Type B pancreatic cell (in vitro differentiated cells): Measurements from ENCODE around the gene VAC14. TPM values are rescaled to one million over a fixed set of nuclear protein-coding genes. Genes with fewer than 3 reads are reported as not detected.

ENCODE experiments used
- DNase-seq: peaks from one replicate; pipeline ENCODE4 v3.0.0; 2021; ENCODE audit warnings: mixed read lengths; ENCODE audit not compliant: unreplicated experiment; ENCODE audit errors: extremely low spot score
- H3K27ac Mint-ChIP-seq: 2 replicates; pipeline ENCODE4 v1.8.0; 2021; ENCODE audit warnings: mild to moderate bottlenecking, mixed read lengths
- H3K27me3 Mint-ChIP-seq: 2 replicates; pipeline ENCODE4 v1.8.0; 2021; ENCODE audit warnings: mixed read lengths
- H3K36me3 Mint-ChIP-seq: 2 replicates; pipeline ENCODE4 v1.8.0; 2021; ENCODE audit warnings: mixed read lengths
- H3K4me1 Mint-ChIP-seq: one replicate; pipeline ENCODE4 v1.8.0; 2021; ENCODE audit warnings: mixed read lengths; ENCODE audit not compliant: unreplicated experiment
- H3K4me3 Mint-ChIP-seq: 2 replicates; pipeline ENCODE4 v1.8.0; 2021; ENCODE audit warnings: mild to moderate bottlenecking, mixed read lengths
- H3K9me3 Mint-ChIP-seq: 2 replicates; pipeline ENCODE4 v1.8.0; 2021; ENCODE audit warnings: mixed read lengths
- total RNA-seq: library from RNA; stranded (reverse); gene quantifications from 2 replicates; pipeline ENCODE4 v1.2.1, GENCODE V29; 2021; ENCODE audit warnings: low replicate concordance
- TF ChIP-seq, protein P1 (sequence below): fragments of 200-600 bp; sonication (generic); conservative IDR thresholded peaks from 2 replicates; pipeline ENCODE4 v1.5.0; 2021; ENCODE audit warnings: antibody characterized with exemption, mild to moderate bottlenecking

VAC14 gene
- total RNA-seq, 1 donor from 2014 or later = 38.3 TPM

DNA sequence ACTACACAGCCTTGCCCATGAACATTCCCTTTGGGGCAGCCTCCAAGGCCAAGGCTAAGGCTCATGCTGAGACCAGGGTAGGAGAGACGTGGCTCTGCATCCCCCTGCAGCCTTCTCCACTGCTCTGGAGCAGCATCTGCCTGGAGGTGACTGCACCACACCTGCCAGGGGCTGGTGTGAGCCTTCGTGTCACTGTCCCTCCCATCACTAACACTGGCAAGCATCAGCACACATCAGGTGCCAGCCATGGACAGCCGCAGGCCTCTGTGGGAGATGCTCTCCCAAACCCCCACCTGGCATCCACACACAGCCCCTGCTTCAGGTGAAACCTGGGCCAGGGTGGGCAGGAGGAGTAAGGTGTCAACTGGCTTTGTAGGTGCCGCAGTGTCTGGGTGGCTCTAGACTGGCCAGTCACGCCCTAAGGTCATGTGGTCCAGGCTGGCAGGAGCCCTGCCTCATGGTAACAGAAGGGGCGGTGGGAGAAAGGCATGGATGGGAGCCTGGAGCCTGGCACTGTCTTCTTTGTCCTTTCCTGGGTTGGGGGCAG is 97.0 kb downstream of the VAC14 start:
- H3K9me3 Mint-ChIP-seq = peaks cover 4% of the 10 kb centered on the region
- H3K27ac Mint-ChIP-seq = peak overlapping the region; percentile 85
- peaks cover 5% of the 10 kb centered on the region for H3K36me3 Mint-ChIP-seq
- TF ChIP-seq, protein P1, sequence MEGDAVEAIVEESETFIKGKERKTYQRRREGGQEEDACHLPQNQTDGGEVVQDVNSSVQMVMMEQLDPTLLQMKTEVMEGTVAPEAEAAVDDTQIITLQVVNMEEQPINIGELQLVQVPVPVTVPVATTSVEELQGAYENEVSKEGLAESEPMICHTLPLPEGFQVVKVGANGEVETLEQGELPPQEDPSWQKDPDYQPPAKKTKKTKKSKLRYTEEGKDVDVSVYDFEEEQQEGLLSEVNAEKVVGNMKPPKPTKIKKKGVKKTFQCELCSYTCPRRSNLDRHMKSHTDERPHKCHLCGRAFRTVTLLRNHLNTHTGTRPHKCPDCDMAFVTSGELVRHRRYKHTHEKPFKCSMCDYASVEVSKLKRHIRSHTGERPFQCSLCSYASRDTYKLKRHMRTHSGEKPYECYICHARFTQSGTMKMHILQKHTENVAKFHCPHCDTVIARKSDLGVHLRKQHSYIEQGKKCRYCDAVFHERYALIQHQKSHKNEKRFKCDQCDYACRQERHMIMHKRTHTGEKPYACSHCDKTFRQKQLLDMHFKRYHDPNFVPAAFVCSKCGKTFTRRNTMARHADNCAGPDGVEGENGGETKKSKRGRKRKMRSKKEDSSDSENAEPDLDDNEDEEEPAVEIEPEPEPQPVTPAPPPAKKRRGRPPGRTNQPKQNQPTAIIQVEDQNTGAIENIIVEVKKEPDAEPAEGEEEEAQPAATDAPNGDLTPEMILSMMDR = no peak
- DNase-seq = no peak
- no peak overlapping the region for H3K4me3 Mint-ChIP-seq
- peaks cover 22% of the 10 kb centered on the region for H3K4me1 Mint-ChIP-seq
- H3K27me3 Mint-ChIP-seq = no peaks in the 10 kb centered on the region

DNA sequence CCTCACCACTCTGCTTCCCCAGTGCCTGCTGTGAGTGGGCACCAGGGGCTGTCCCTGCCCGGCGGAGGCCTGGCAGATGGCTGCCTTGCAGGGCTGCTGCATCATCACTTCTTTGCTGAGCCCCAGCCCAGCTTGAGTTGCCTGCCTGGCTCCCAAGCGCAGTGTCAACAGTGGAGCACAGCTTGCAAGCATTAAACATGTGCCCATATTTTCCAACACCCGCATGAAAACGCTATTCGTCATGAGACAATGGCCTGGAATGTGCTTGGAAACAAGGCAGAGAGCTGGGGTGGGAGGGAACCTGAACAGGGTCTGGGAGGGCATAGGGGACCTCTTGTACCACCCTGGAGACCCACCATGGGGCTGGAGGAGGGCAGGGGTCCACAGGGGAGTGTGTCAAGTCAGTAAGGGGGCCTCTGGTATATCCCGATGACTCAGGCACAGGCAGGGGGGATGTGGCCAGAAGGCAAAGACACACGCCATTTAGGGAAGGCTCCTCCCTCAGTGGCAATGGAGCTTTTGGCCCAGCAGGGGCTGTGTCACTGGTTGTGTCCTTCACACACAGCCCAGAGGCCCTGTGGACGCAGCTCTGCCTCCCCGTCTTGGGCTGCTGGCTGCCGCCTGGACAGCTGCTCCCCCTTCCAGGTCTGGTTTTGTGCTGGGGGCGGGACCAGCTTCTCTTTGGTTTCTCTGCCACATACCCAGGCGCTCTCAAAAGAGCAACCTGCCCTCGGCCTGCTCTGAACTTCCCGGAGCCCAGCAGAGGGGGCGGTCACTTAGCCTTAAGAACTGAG is 97.7 kb downstream of the VAC14 start:
- no peak for DNase-seq
- Mint-ChIP-seq H3K4me1 (peaks cover 22% of the 10 kb centered on the region), H3K27ac (peak overlapping the region; percentile 85)

DNA sequence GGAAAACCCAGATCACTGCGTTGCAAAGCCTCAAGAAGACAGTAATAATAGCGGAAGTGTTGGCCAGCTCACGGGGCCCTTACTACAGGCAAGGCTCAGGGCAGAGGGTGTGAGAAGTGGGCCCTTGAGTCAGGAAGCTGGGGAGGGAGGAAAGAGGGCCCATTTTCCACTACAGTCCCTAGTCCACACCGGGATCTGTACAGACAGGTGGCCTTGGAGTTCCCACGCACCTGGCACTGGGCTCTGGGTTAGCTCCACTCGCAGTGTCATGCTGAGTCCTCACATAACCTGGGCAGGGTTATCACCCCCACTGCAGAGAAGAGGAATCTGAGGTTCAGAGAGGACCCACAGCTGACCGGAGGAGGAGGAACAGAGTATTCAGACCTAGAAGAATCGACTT is 98.3 kb downstream of the VAC14 start:
- Mint-ChIP-seq H3K4me3 (no peak overlapping the region), H3K9me3 (peaks cover 4% of the 10 kb centered on the region), H3K36me3 (peaks cover 5% of the 10 kb centered on the region), H3K27ac (peak overlapping the region; percentile 85), H3K4me1 (peaks cover 22% of the 10 kb centered on the region), H3K27me3 (no peaks in the 10 kb centered on the region)
- no peak for DNase-seq
- TF ChIP-seq, protein P1 = no peak

More for the DNA sequence above, 97.7 kb downstream of the VAC14 start:
- Mint-ChIP-seq H3K4me3 (no peak overlapping the region), H3K36me3 (peaks cover 5% of the 10 kb centered on the region), H3K9me3 (peaks cover 4% of the 10 kb centered on the region), H3K27me3 (no peaks in the 10 kb centered on the region)
- TF ChIP-seq, protein P1 = peak; percentile 61

DNA sequence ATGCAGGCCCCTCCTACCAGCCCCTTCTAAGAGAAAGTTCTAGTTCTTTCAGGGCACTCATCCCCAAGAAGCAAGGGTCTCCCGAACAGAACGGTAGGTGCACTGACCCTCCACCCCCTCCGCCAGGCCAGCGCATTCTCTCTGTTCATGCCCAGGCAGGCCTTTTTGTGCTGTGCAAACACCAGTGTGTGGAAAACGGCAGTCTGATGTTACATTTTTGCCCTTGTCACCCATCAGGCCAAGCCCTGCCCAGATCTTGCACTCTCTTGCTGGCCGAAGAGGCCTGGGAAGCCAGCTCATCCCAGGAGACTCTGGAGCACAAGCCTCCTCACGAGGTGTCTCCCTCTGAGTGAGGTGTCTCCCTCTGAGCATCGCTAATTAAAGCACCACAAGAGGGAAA is 99.0 kb downstream of the VAC14 start:
- H3K4me1 Mint-ChIP-seq = peaks cover 18% of the 10 kb centered on the region
- no peak overlapping the region for H3K4me3 Mint-ChIP-seq
- peak overlapping the region; percentile 85 for H3K27ac Mint-ChIP-seq

DNA sequence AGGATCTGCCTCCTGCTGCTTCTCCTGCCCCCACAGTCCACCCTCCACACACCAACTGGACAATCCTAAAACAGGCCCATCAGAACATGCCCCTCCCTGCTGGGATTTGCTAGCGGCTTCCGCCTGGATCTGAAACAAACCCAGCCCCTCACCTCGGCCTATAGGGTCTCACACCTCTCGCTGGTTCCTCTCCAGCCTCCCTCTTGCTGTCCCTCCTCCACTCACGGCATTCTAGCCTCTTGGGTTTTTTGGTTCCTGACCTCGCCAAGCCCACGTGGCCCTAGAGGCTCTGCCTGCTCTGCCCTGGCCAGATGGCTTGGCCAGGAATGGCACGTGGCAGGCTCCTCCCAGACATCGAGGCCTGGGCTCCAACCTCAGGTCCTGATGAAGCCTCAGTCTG is 99.4 kb downstream of the VAC14 start:
- Mint-ChIP-seq H3K36me3 (no peaks in the 10 kb centered on the region), H3K9me3 (no peaks in the 10 kb centered on the region), H3K4me3 (no peak overlapping the region), H3K27me3 (no peaks in the 10 kb centered on the region), H3K4me1 (peaks cover 15% of the 10 kb centered on the region), H3K27ac (peak overlapping the region; percentile 85)
- DNase-seq = no peak
- TF ChIP-seq, protein P1 = no peak

More for the DNA sequence above, 99.0 kb downstream of the VAC14 start:
- no peak for DNase-seq
- Mint-ChIP-seq H3K27me3 (no peaks in the 10 kb centered on the region), H3K36me3 (peaks cover 2% of the 10 kb centered on the region), H3K9me3 (peaks cover 2% of the 10 kb centered on the region)
- TF ChIP-seq, protein P1 = no peak
